Astrocyte (in vitro differentiated cells and primary cell): Measurements from ENCODE around the gene LZTFL1. TPM values are rescaled to one million over a fixed set of nuclear protein-coding genes. Genes with fewer than 3 reads are reported as not detected.

Experiments used
- DNase-seq: peaks from one replicate; pipeline ENCODE4 v3.0.0-alpha.2; 2010; ENCODE audit warnings: low read depth
- FAIRE-seq: peaks from 2 replicates; lab custom pipeline; 2011; peaks lifted over from hg19 to GRCh38; lab: Jason Lieb, UNC
- H2AFZ ChIP-seq: 2 replicates; pipeline ENCODE4 v1.6.0; 2012; ENCODE audit warnings: low read depth, low read length, inconsistent platforms
- H3K27ac ChIP-seq: 2 replicates; pipeline ENCODE4 v1.5.1; 2011; ENCODE audit warnings: low read depth, low read length, inconsistent platforms
- H3K27me3 ChIP-seq: 2 replicates; pipeline ENCODE4 v1.6.0; 2011; ENCODE audit warnings: low read length, inconsistent platforms; ENCODE audit not compliant: insufficient read depth
- H3K36me3 ChIP-seq: 2 replicates; pipeline ENCODE4 v1.5.1; 2011; ENCODE audit warnings: low read length, inconsistent platforms; ENCODE audit not compliant: insufficient read depth
- H3K4me1 ChIP-seq: 2 replicates; pipeline ENCODE4 v1.5.1; 2011; ENCODE audit warnings: low read length, inconsistent platforms; ENCODE audit not compliant: insufficient read depth
- H3K4me2 ChIP-seq: 2 replicates; pipeline ENCODE4 v1.6.0; 2012; ENCODE audit warnings: low read length, inconsistent platforms
- H3K4me3 ChIP-seq: 2 replicates; pipeline ENCODE4 v1.5.1; 2011; ENCODE audit warnings: low read depth, mild to moderate bottlenecking, low read length, inconsistent platforms; ENCODE audit not compliant: insufficient read depth
- H3K79me2 ChIP-seq: 2 replicates; pipeline ENCODE4 v1.6.0; 2012; ENCODE audit warnings: mild to moderate bottlenecking, low read length, inconsistent platforms; ENCODE audit not compliant: insufficient read depth
- H3K9ac ChIP-seq: 2 replicates; pipeline ENCODE4 v1.6.0; 2012; ENCODE audit warnings: mild to moderate bottlenecking, low read length, inconsistent platforms
- H3K9me3 ChIP-seq: 2 replicates; pipeline ENCODE4 v1.5.1; 2012; ENCODE audit warnings: low read depth, mild to moderate bottlenecking, low read length, inconsistent platforms; ENCODE audit not compliant: insufficient read depth
- H4K20me1 ChIP-seq: 2 replicates; pipeline ENCODE4 v1.6.0; 2012; ENCODE audit warnings: low read length, inconsistent platforms; ENCODE audit not compliant: insufficient read depth
- H3K27ac Mint-ChIP-seq: one replicate; pipeline ENCODE4 v1.8.0; 2021; ENCODE audit warnings: mild to moderate bottlenecking, mixed read lengths; ENCODE audit not compliant: unreplicated experiment
- H3K27me3 Mint-ChIP-seq: one replicate; pipeline ENCODE4 v1.8.0; 2021; ENCODE audit warnings: low read depth, mixed read lengths; ENCODE audit not compliant: unreplicated experiment
- H3K36me3 Mint-ChIP-seq: one replicate; pipeline ENCODE4 v1.8.0; 2021; ENCODE audit warnings: low read depth, mixed read lengths; ENCODE audit not compliant: unreplicated experiment
- H3K4me1 Mint-ChIP-seq: one replicate; pipeline ENCODE4 v1.8.0; 2021; ENCODE audit warnings: low read depth, mixed read lengths; ENCODE audit not compliant: unreplicated experiment
- H3K4me3 Mint-ChIP-seq: one replicate; pipeline ENCODE4 v1.8.0; 2021; ENCODE audit warnings: mild to moderate bottlenecking, moderate library complexity, mixed read lengths; ENCODE audit not compliant: unreplicated experiment
- H3K9me3 Mint-ChIP-seq: one replicate; pipeline ENCODE4 v1.8.0; 2021; ENCODE audit warnings: mild to moderate bottlenecking, mixed read lengths; ENCODE audit not compliant: unreplicated experiment
- EZH2 ChIP-seq: IDR thresholded peaks from 2 replicates; pipeline ENCODE4 v1.6.1; 2012; ENCODE audit warnings: mild to moderate bottlenecking, low read length, inconsistent platforms; ENCODE audit not compliant: insufficient read depth
- total RNA-seq: library from RNA; stranded (reverse); gene quantifications from 2 replicates; pipeline ENCODE4 v1.2.1, GENCODE V29; 2021
- TF ChIP-seq, protein P1 (sequence below): IDR thresholded peaks from 2 replicates; pipeline ENCODE4 v1.5.1; 2011; ENCODE audit warnings: low read depth, mild to moderate bottlenecking, inconsistent platforms, low read length, moderate library complexity; ENCODE audit not compliant: insufficient read depth

Gene LZTFL1
- total RNA-seq, 1 donor from 2014 or later = 20.6 TPM

DNA sequence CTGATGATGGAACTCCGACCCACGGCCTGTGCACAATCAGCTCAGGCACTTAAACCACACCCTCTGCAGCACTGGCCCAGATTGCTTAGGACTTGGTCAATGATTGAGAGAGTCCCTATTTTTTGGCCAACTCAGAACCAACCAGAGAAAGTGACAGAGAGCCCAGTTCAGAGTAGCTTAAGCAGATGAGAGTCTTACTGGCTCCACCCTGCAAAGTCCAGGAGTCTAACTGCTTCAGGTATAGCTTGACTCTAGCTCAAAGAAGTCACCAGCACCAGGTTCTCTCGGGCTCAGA lies 65.7 kb downstream of the LZTFL1 start:
- H3K27me3 ChIP-seq = peaks cover 25% of the 10 kb centered on the region

DNA sequence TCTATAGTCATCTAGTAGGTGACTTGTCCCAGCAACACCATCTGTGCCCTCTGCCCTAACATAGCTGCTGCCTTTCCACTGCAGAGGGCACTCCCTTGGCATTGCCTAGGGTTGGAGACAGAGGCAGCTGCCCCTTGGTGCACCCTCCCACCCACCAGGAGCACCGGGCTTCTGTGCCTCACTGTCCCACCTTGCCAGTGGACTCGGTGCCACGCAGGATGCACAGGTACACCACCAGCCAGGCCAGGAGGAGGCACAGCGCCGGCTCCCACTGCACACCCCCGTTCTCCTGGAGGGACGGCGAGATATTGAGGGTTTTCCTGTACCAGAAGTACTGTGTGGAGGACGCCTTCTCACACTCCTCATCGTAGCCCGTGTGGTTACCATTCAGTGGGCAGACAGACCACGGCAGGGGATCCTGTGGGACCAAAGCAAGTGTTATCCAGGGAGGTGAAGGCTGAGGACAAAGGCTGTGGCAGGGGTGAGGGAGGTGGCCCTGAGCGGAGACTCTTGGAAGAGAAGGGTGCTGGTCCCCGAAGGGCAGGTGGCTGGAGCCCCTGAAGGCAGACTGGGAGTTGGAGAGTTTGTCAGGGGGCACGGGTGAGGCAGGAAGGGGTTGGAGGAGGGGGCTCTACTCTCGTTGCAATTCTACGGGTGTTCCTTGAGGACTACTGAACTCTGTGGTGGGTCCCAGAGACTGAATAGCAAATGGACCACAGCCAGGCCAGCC lies 66.2 kb downstream of the LZTFL1 start:
- Histone ChIP-seq H3K36me3 (no peaks in the 10 kb centered on the region), H3K4me1 (no peaks in the 10 kb centered on the region), H3K27me3 (peaks cover 29% of the 10 kb centered on the region), H2AFZ (no peak overlapping the region), H4K20me1 (no peaks in the 10 kb centered on the region), H3K9me3 (no peaks in the 10 kb centered on the region), H3K27ac (no peak overlapping the region), H3K79me2 (no peaks in the 10 kb centered on the region), H3K4me3 (no peak overlapping the region), H3K4me2 (no peak overlapping the region), H3K9ac (no peak overlapping the region)
- no peaks in the 10 kb centered on the region for H3K4me1 Mint-ChIP-seq
- DNase-seq (no peak), FAIRE-seq (no peak)
- peaks cover 1% of the 10 kb centered on the region for H3K36me3 Mint-ChIP-seq
- H3K27me3 Mint-ChIP-seq = peaks cover 58% of the 10 kb centered on the region
- TF ChIP-seq EZH2 = no peak
- TF ChIP-seq, protein P1, sequence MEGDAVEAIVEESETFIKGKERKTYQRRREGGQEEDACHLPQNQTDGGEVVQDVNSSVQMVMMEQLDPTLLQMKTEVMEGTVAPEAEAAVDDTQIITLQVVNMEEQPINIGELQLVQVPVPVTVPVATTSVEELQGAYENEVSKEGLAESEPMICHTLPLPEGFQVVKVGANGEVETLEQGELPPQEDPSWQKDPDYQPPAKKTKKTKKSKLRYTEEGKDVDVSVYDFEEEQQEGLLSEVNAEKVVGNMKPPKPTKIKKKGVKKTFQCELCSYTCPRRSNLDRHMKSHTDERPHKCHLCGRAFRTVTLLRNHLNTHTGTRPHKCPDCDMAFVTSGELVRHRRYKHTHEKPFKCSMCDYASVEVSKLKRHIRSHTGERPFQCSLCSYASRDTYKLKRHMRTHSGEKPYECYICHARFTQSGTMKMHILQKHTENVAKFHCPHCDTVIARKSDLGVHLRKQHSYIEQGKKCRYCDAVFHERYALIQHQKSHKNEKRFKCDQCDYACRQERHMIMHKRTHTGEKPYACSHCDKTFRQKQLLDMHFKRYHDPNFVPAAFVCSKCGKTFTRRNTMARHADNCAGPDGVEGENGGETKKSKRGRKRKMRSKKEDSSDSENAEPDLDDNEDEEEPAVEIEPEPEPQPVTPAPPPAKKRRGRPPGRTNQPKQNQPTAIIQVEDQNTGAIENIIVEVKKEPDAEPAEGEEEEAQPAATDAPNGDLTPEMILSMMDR = no peak
- no peak overlapping the region for H3K27ac Mint-ChIP-seq
- H3K9me3 Mint-ChIP-seq = no peaks in the 10 kb centered on the region
- no peak overlapping the region for H3K4me3 Mint-ChIP-seq

More for the DNA sequence above, 65.7 kb downstream of the LZTFL1 start:
- H3K27ac ChIP-seq = no peak overlapping the region
- no peak overlapping the region for H3K4me3 Mint-ChIP-seq
- H3K36me3 ChIP-seq = no peaks in the 10 kb centered on the region
- DNase-seq = no peak
- no peaks in the 10 kb centered on the region for H3K79me2 ChIP-seq
- no peak for TF ChIP-seq EZH2
- TF ChIP-seq, protein P1 = no peak
- peaks cover 54% of the 10 kb centered on the region for H3K27me3 Mint-ChIP-seq
- no peak overlapping the region for H3K27ac Mint-ChIP-seq
- no peak overlapping the region for H3K9ac ChIP-seq
- no peak overlapping the region for H3K4me2 ChIP-seq
- H3K4me3 ChIP-seq = no peak overlapping the region
- H3K36me3 Mint-ChIP-seq = peaks cover 1% of the 10 kb centered on the region
- H3K9me3 ChIP-seq = no peaks in the 10 kb centered on the region
- no peaks in the 10 kb centered on the region for H4K20me1 ChIP-seq
- no peaks in the 10 kb centered on the region for H3K9me3 Mint-ChIP-seq
- no peaks in the 10 kb centered on the region for H3K4me1 Mint-ChIP-seq
- H3K4me1 ChIP-seq = no peaks in the 10 kb centered on the region
- no peak overlapping the region for H2AFZ ChIP-seq
- no peak for FAIRE-seq
